GM18873 (cell line): ENCODE measurements around the gene SLC7A6.

ENCODE experiments used
- ATAC-seq: cut with Tn5 transposase; IDR thresholded peaks from one replicate; pipeline ENCODE4 v1.9.1; 2021; ENCODE audit warnings: mild to moderate bottlenecking, moderate library complexity, moderate number of reproducible peaks; ENCODE audit not compliant: unreplicated experiment, low FRiP score

SLC7A6 gene

GRCh38 chr16:68234188-68235107 lies 29.9 kb upstream of the SLC7A6 start:
- no peak for ATAC-seq

- ATAC-seq: no peak
Observed at GRCh38 chr16:68235108-68235886, 29.0 kb upstream of the SLC7A6 start.

GRCh38 chr16:68235887-68236136 lies 28.5 kb upstream of the SLC7A6 start, which contains the start of gene ESRP2:
Gene ESRP2 (minus strand): TSS chr16:68236127. CDS start chr16:68236045, 82 bp downstream.
- no peak for ATAC-seq

DNA sequence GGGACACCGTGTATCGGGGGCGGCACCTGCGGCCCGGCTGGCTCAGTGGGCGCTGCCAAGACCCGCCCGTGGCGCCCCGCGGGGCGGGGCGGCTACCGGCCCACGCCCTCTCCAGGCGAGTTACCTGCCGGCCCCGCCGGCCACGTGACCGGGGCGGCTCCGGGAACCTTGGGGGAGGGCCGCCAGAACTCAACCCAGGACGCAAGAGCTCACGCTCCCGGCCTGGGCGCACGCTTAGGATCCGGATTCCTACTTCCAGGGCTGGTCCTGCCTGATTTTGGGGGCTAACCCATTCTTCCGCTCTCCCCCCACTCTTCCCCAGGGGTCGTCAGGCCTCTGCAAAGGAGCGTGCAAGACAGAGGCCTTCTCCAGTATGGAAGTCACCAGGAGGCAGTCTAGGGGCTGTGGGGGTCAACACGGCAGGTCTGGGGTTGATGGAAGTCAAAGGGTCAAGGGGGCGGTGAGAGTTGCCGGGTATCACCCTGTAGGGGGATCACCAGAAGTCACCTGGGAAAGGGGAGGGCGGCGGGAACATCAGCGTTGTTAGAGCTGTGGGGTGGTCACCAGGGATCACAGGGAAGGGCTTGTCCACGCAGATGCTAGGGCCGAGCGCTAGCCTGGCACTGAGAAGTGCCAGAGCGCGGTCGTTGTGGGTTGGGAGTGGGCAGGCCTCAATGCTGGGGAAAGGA lies 28.0 kb upstream of the SLC7A6 start:
- ATAC-seq: no peak

GRCh38 chr16:68236826-68237242 lies 27.5 kb upstream of the SLC7A6 start:
- ATAC-seq: no peak

- peak; percentile 80 for ATAC-seq
Observed at GRCh38 chr16:68237243-68238028, 26.9 kb upstream of the SLC7A6 start.

- ATAC-seq: no peak
Observed at GRCh38 chr16:68238029-68238345, 26.3 kb upstream of the SLC7A6 start.

DNA sequence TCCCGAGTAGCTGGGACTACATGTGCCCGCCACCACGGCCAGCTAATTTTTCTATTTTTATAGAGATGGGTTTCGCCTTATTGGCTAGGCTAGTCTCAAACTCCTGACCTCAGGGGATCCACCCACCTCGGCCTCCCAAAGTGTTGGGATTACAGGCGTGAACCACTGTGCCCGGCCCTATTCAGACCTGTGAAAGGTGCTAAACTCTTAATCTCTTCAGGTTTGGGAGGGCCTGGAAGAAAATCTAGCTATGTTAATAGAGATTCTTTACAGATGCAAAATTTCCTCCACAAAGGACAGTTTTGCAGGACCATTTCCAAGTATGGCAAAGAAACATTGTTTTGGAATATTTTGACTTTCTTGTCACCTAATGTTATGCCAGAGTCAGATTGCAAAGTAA lies 22.2 kb upstream of the SLC7A6 start:
- ATAC-seq: no peak

GRCh38 chr16:68242926-68243858 lies 21.1 kb upstream of the SLC7A6 start:
- ATAC-seq: no peak

GRCh38 chr16:68244481-68244902 lies 19.8 kb upstream of the SLC7A6 start:
- ATAC-seq: no peak

DNA sequence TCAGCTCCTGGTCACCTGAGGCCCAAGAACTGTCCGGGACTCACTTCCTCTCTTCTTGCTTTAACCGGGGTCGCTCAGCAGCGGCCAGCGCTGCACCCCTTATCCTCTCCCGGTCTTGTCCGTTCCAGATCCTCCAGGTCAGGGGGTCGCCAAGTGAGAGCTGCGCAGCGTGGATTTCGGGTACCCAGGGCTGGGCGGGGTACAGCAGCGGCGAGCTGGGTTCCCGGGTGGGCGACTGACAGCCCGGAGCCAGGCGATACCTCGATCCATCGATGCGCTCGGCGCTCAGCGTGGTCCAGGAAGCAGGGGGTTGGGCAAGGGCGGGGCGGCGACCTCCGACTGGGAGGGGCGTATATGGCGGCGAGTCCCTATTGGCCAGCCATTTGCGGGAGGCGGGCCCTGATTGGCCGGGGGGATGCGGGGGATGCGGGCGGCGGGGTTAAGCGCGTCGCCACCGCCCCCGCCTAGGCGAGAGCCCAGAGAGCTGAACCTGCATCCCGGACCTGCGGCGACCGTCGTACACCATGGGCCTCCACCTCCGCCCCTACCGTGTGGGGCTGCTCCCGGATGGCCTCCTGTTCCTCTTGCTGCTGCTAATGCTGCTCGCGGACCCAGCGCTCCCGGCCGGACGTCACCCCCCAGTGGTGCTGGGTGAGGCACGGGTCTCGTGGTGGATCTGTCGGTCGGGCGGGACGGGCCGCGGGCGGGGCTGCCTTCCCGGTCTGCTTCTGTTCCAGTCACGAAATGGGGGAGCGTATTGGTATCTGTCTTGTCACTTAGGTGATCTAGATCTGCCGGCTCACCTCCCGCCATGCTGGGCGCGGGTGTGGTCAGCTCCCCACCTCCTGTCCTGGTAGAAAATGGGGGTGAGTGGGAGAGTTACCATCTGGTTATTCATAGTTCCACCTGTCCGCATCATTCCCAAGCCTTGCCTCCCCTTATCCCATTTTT lies 19.1 kb upstream of the SLC7A6 start, which contains the start of gene PLA2G15:
PLA2G15 (plus strand) TSS at position 471 of the 951 bp plus-strand sequence; CDS start at position 525, 54 bp downstream.
- ATAC-seq: peak; percentile 65

DNA sequence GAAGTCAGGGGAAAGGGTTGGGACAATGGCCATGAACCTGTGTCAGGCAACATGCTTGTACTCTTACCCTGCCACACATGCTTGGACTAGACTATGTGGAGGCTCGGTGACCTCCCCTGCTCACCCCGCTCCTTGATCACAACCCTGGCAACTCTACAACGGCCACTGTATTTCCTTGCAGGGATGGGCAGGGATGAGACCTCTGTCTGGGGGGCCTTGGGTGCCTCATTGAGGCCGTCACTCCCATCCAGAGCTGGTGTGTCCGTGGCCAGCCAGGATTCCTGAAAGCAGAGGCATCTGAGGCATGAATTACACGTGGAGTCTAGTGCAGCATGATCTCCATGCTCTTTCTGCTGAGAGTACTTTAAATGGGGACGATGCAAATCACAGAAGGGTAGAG lies 18.2 kb upstream of the SLC7A6 start:
- no peak for ATAC-seq

DNA sequence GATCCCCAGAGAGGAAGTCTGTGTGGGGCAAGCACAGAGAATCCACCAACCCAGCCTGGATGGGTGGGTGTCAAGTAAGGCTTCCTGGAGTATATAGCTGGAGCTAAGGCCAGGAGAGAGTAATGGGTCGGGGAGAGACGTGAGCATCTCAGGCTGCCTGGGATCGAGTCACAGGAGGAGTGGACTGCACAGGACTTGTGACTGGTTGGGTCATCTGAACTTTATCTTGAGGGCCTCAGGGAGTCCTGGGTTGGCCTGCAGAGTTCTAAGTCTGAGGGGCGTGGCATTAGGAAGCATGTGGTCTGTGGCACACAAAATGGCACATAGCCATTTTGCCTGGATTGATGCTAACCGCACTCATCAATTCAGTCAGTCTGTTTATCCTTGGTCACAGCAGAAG lies 17.7 kb upstream of the SLC7A6 start:
- ATAC-seq: no peak

DNA sequence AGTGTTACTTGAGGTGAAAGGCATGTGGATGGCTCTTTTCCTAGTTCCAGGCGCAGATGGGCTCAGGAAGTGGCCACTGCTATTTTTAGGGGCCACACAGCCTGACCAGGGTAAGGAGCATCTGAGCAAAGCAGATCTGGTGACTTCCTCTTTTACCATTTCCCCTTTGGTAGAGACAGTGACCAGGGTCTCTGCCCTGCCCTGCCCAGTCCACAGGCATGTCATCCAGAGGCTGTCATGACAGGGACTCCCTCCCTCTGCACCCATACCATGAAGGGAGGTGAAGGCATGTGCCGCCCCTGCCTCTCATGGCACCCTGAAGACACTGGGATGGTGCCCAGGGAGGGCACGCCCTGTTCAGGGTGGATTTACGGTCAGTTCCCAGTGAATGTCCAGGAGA lies 16.9 kb upstream of the SLC7A6 start:
- no peak for ATAC-seq

- no peak for ATAC-seq
Observed at GRCh38 chr16:68247932-68248331, 16.4 kb upstream of the SLC7A6 start.

DNA sequence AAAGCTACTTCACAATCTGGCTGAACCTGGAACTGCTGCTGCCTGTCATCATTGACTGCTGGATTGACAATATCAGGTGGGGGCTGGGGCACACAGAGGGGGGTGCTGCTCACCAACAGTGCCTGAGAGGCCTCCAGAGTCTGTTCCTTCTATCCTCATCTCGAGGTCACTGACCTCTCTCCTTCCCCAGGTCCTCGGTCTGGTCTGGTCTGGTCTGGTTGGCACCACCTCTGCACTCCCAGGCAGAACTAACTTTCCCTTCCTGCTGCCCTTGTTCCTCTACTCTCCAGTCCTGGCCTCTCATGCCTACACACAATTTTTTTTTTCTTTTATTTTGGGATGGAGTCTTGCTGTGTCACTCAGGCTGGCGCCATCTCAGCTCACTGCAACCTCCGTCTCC lies 15.0 kb upstream of the SLC7A6 start:
- no peak for ATAC-seq

DNA sequence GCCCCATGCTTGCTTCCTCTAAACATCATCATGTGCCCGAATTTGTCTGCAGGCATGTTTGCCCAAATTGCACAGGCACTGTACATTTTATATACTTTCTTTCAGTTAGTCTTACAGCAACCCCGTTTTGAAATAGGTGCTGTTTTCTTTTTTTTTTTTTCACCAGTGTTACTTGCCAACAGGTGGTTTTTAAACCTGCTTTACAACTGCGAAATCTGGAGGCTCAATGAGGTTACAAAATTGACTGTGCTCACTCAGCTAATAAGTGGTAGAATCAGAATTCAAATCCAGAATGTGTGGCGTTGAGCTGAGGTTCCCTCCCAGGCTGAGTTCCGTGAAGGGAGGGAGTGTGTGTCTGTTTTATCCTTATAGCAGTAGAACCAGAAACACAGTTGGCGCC lies 13.4 kb upstream of the SLC7A6 start:
- no peak for ATAC-seq

DNA sequence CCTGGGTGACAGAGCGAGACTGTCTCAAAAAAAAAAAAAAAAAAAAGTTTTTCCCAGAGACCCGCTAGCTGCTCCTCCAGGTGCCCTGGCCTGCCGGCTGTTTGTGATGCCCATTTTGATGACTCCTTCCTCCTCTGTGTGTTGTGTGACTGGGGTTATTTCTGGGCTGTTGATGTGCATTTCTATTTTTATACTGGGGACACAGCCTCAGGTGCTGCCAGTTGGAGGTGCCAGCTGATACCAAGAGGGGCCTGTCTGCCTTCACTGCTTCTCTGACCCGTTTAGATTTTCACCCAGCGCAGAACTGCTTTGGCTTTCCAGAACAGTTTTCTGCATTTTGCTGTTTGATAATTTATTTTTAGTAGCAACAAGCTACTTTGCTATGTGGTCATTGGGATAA lies 12.5 kb upstream of the SLC7A6 start:
- ATAC-seq: no peak
